Mesenchymal stem cell (in vitro differentiated cells and primary cell): Measurements from ENCODE around the gene METTL26. TPM values are rescaled to one million over a fixed set of nuclear protein-coding genes. Genes with fewer than 3 reads are reported as not detected.

Experiments used
- DNase-seq: peaks from one replicate; pipeline ENCODE4 v3.0.0-alpha.2; 2013
- H2AFZ ChIP-seq: one replicate; pipeline ENCODE4 v1.6.1; 2013; ENCODE audit warnings: low read depth, mild to moderate bottlenecking, control low read depth, inconsistent platforms, low read length, moderate library complexity
- H2AK5ac ChIP-seq: 2 replicates; pipeline ENCODE4 v1.6.1; 2013; ENCODE audit warnings: low read length, moderate library complexity, mild to moderate bottlenecking, inconsistent platforms; ENCODE audit not compliant: severe bottlenecking
- H2BK120ac ChIP-seq: one replicate; pipeline ENCODE4 v1.6.1; 2013; ENCODE audit warnings: low read depth, mild to moderate bottlenecking, inconsistent platforms, low read length, moderate library complexity
- H2BK12ac ChIP-seq, 2 experiments: one replicate each; pipeline ENCODE4 v1.6.1; 2013; ENCODE audit warnings: inconsistent platforms in 2 of 2, low read length in 2 of 2, mild to moderate bottlenecking in 2 of 2, moderate library complexity in 2 of 2, control low read depth in 1 of 2
- H2BK15ac ChIP-seq: one replicate; pipeline ENCODE4 v1.6.1; 2013; ENCODE audit warnings: mild to moderate bottlenecking, low read depth, inconsistent platforms; ENCODE audit not compliant: poor library complexity, severe bottlenecking
- H2BK5ac ChIP-seq: 2 replicates; pipeline ENCODE4 v1.6.1; 2013; ENCODE audit warnings: low read depth, mild to moderate bottlenecking, low read length, control low read depth, inconsistent platforms; ENCODE audit not compliant: poor library complexity, severe bottlenecking
- H3K14ac ChIP-seq, 2 experiments: one replicate each; pipeline ENCODE4 v1.6.1; 2013; ENCODE audit warnings: inconsistent platforms in 2 of 2, low read length in 2 of 2, control low read depth in 1 of 2, mild to moderate bottlenecking in 1 of 2, moderate library complexity in 1 of 2
- H3K18ac ChIP-seq, 2 experiments: one replicate each; pipeline ENCODE4 v1.6.1; 2013; ENCODE audit warnings: inconsistent platforms in 2 of 2, low read length in 2 of 2, control low read depth in 1 of 2, low read depth in 1 of 2, mild to moderate bottlenecking in 1 of 2
- H3K23ac ChIP-seq, 2 experiments: one replicate each; pipeline ENCODE4 v1.6.1; 2013; ENCODE audit warnings: inconsistent platforms in 2 of 2, low read length in 2 of 2, mild to moderate bottlenecking in 2 of 2, moderate library complexity in 2 of 2, control low read depth in 1 of 2
- H3K27ac ChIP-seq: 2 replicates; pipeline ENCODE4 v1.5.1; 2013; ENCODE audit warnings: mild to moderate bottlenecking, moderate library complexity, low read length, control low read depth, inconsistent platforms; ENCODE audit not compliant: poor library complexity, severe bottlenecking
- H3K27me3 ChIP-seq, 2 experiments: 2 replicates each; pipeline versions ENCODE4 v1.6.1 to v1.7.0; 2013; ENCODE audit warnings: low read length in 2 of 2, mild to moderate bottlenecking in 2 of 2, moderate library complexity in 2 of 2, control low read depth in 1 of 2, inconsistent platforms in 1 of 2; ENCODE audit not compliant: control insufficient read depth in 1 of 2, insufficient read depth in 1 of 2
- H3K36me3 ChIP-seq, 2 experiments: 2 replicates each; pipeline versions ENCODE4 v1.6.1 to v1.7.0; 2013; ENCODE audit warnings: low read length in 2 of 2, control low read depth in 1 of 2, inconsistent platforms in 1 of 2, low read depth in 1 of 2, mild to moderate bottlenecking in 1 of 2; ENCODE audit not compliant: insufficient read depth in 2 of 2, control insufficient read depth in 1 of 2
- H3K4ac ChIP-seq, 2 experiments: one replicate each; pipeline ENCODE4 v1.6.1; 2013; ENCODE audit warnings: inconsistent platforms in 2 of 2, low read length in 2 of 2, mild to moderate bottlenecking in 2 of 2, moderate library complexity in 2 of 2, control low read depth in 1 of 2, low read depth in 1 of 2
- H3K4me1 ChIP-seq: 2 replicates; pipeline ENCODE4 v1.6.1; 2013; ENCODE audit warnings: low read depth, low read length, control low read depth; ENCODE audit not compliant: control insufficient read depth, insufficient read depth
- H3K4me2 ChIP-seq: 2 replicates; pipeline ENCODE4 v1.6.1; 2013; ENCODE audit warnings: low read length, mild to moderate bottlenecking, inconsistent platforms; ENCODE audit not compliant: poor library complexity, severe bottlenecking
- H3K4me3 ChIP-seq, 2 experiments: 2 replicates each; pipeline versions ENCODE4 v1.5.1 to v1.7.0; 2013; ENCODE audit warnings: low read length in 2 of 2, mild to moderate bottlenecking in 2 of 2, control low read depth in 1 of 2, low read depth in 1 of 2; ENCODE audit not compliant: insufficient read depth in 1 of 2
- H3K79me1 ChIP-seq: replicated peaks from 2 replicates; pipeline ENCODE4 v1.6.1; 2013; ENCODE audit warnings: mild to moderate bottlenecking, control low read depth, low read length, inconsistent platforms; ENCODE audit not compliant: poor library complexity, severe bottlenecking
- H3K9ac ChIP-seq: 2 replicates; pipeline ENCODE4 v1.7.0; 2013; ENCODE audit warnings: mild to moderate bottlenecking, low read length, moderate library complexity
- H3K9me3 ChIP-seq: 2 replicates; pipeline ENCODE4 v1.7.0; 2013; ENCODE audit warnings: mild to moderate bottlenecking, low read length; ENCODE audit not compliant: control insufficient read depth
- H4K8ac ChIP-seq: one replicate; pipeline ENCODE4 v1.6.1; 2013; ENCODE audit warnings: inconsistent platforms, mild to moderate bottlenecking, low read length, moderate library complexity
- H4K91ac ChIP-seq: one replicate; pipeline ENCODE4 v1.6.1; 2013; ENCODE audit warnings: mild to moderate bottlenecking, low read length, inconsistent platforms
- WGBS: methylation state at CpG from one replicate; pipeline ENCODE4 v1.1.7; 2013; ENCODE audit warnings: mixed read lengths; 5-methylcytosine and 5-hydroxymethylcytosine counted together
- polyA plus RNA-seq, 2 experiments: library from polyadenylated mRNA; stranded (reverse); fragments of 200-250 nt; gene quantifications; one replicate each; pipeline ENCODE4 v1.2.3, GENCODE V29; 2013

The METTL26 gene
- 58.3 TPM for polyA plus RNA-seq (2013, experiment 1 of 2)
- polyA plus RNA-seq (2013, experiment 2 of 2), result 56.5 TPM

DNA sequence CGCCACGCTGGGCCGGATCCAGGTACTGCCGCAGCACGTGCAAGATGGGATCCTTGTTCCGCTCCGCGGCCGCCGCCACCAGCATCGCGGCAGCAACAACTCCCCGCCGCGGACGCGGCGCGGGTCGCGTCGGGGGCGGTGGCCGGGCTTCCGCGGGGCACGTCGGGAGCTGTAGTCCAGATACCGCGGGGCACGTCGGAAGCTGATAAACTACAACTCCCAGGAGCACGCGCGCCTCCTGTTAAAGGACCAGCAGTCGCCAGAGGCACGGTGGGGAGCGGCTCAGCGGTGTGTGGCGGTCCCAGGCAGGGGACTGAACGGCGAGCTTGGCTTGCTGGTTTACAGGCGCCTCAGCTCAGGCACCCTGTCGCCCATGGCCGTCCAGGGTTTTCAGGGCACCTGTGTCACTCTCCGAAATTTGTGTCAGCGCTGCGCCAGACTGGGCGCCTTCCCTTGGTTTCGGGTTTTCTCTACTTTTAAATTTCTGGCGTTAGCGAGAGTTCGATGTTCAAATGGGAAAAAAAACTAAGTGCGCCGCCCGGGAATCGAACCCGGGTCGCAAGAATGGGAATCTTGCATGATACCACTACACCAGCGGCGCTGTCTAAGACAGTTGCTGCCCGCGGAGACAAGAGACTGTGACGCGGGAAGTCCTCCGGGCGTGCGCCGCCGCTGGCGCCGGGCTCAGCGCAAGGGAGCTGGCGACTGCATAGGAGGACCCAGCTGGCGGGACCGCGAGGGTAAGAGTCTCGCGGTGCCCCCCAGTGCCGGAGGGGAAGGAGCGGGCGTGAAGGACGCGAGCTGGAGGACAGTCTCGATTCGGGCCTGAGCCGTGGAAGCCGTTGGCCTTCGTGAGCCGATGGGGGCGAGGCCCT lies at the start of gene METTL26:
TSS of gene METTL26 (minus strand) at position 100 of the 875 bp plus-strand sequence. CDS start at position 85, 15 bp downstream.
- H2BK12ac ChIP-seq, result peak within 1 kb of the TSS in 1 of 2 experiments; percentile 84
- peaks cover 41% of the 10 kb centered on the region for H3K4me1 ChIP-seq
- H3K4me3 ChIP-seq, result peak within 1 kb of the TSS; percentile 81 to 97
- H2AFZ ChIP-seq, result peak within 1 kb of the TSS; percentile 85
- peak; percentile 97 for DNase-seq
- peaks cover 19% of the 10 kb centered on the region for H3K79me1 ChIP-seq
- peak within 1 kb of the TSS; percentile 86 for H2BK15ac ChIP-seq
- peak within 1 kb of the TSS; percentile 91 for H3K9ac ChIP-seq
- no peak within 1 kb of the TSS for H2AK5ac ChIP-seq
- peak within 1 kb of the TSS; percentile 96 for H4K91ac ChIP-seq
- H2BK5ac ChIP-seq, result peak within 1 kb of the TSS; percentile 32
- H3K23ac ChIP-seq, result peak within 1 kb of the TSS; percentile 90 to 92
- peak within 1 kb of the TSS; percentile 93 for H3K4ac ChIP-seq
- H3K4me2 ChIP-seq, result peak within 1 kb of the TSS; percentile 98
- H3K36me3 ChIP-seq, result peaks cover 3 to 29% of the 10 kb centered on the region in 2 experiments
- under 1% methylated on average over 87 of the region's 91 CpGs for WGBS
- H3K18ac ChIP-seq, result peak within 1 kb of the TSS; percentile 96 to 97
- H3K9me3 ChIP-seq, result no peaks in the 10 kb centered on the region
- no peaks in the 10 kb centered on the region for H3K27me3 ChIP-seq
- H2BK120ac ChIP-seq, result peak within 1 kb of the TSS; percentile 64
- H3K27ac ChIP-seq, result peak within 1 kb of the TSS; percentile 91
- peak within 1 kb of the TSS; percentile 94 for H4K8ac ChIP-seq
- H3K14ac ChIP-seq, result peak within 1 kb of the TSS in 1 of 2 experiments; percentile 95

DNA sequence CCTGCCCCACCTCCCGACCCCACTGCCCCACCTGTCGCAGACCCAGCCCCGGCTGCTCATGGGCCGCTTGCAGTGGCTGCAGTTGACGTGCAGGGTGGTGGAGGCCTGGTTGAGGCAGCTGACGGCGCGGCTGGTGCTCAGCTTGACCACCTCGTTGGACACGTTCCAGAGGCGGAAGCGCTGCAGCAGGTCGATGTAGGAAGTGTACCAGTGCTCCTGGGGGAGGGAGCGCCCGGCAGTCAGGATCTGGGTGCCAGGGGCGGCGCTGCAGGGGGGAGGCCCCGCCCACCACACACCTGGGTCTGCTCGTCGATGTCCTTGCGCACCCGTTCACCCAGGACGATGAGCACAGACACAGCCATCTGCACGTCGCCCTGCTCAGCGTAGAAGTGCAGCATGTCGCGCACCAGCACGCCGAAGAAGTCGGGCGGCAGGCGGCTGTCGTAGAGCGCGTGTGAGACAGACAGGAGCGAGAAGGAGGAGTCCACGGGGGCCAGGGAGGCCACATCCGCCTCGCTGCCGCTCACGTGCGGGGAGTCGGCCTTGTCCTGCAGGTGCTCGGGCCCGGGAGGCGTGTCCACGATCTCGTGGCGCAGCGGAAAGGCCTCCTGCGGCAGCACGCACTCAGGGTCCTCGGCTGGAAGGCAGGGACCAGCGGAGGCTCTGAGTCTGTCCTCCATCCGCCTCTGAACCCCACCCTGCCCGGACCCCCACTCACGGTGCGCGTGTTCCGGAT lies 49.0 kb upstream of the METTL26 start:
- Histone ChIP-seq H2BK120ac (no peak overlapping the region), H2AFZ (no peak overlapping the region), H2BK15ac (no peak overlapping the region), H2AK5ac (no peak overlapping the region), H3K18ac (no peak overlapping the region), H3K4me3 (peak overlapping the region in 1 of 2 experiments; percentile 53), H2BK12ac (no peak overlapping the region), H3K79me1 (peaks cover 45% of the 10 kb centered on the region), H3K23ac (no peak overlapping the region), H3K27me3 (no peaks in the 10 kb centered on the region), H3K36me3 (peaks cover 47 to 74% of the 10 kb centered on the region in 2 experiments), H4K8ac (peak overlapping the region; percentile 45), H3K4ac (no peak overlapping the region), H3K4me2 (no peak overlapping the region), H3K27ac (no peak overlapping the region), H3K4me1 (peaks cover 65% of the 10 kb centered on the region), H3K9ac (no peak overlapping the region), H2BK5ac (no peak overlapping the region), H4K91ac (peak overlapping the region; percentile 64), H3K14ac (no peak overlapping the region), H3K9me3 (no peaks in the 10 kb centered on the region)
- 96% methylated on average over 61 of the region's 61 CpGs for WGBS
- no peak for DNase-seq

DNA sequence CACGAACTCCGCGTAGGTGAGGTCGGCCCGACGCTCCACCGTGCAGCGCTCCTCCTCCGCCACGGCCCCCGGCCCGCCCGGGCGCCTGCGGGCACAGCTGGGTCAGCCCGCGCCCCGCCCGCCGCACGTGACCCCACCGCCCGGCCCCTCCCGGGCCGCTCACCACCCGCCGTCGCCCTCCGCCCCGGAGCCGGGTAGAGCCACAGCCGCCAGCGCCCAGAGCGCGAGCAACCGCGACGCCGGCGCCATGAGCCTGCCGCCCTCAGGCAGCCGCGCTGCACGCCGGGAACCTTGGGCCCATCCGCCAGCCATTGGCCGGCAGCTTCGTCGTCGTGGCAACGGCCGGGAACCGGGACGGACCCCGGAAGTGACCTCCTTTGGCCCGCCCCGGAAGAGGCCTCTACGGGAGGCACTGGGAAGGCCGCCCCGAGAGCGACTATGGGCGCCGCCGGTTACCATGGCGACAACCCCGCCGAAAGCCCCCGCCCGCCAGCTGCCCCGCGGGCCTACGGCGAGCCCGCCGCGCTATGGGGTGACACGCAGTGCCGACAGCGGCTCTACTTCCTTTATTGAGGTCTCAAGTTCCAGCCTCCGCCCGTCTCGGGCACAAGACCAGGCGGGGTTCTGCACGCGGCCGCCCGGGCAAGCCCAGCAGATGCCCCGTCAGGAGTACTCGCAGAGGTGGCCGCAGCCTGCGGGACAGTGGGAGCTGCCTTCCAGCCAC lies 48.1 kb upstream of the METTL26 start, which contains the start of gene JMJD8:
TSS of gene JMJD8 (minus strand) at position 264 of the 724 bp plus-strand sequence. CDS start at position 249, 15 bp downstream.
- peak within 1 kb of the TSS; percentile 86 to 88 for H3K18ac ChIP-seq
- peaks cover 38% of the 10 kb centered on the region for H3K79me1 ChIP-seq
- H3K36me3 ChIP-seq, result peaks cover 47 to 74% of the 10 kb centered on the region in 2 experiments
- H2BK12ac ChIP-seq, result peak within 1 kb of the TSS in 1 of 2 experiments; percentile 51
- H4K8ac ChIP-seq, result peak within 1 kb of the TSS; percentile 96
- H3K27ac ChIP-seq, result peak within 1 kb of the TSS; percentile 14
- no peak within 1 kb of the TSS for H2AK5ac ChIP-seq
- H3K27me3 ChIP-seq, result no peaks in the 10 kb centered on the region
- H3K4me2 ChIP-seq, result peak within 1 kb of the TSS; percentile 91
- H3K23ac ChIP-seq, result peak within 1 kb of the TSS; percentile 72 to 75
- peak within 1 kb of the TSS; percentile 97 for H4K91ac ChIP-seq
- H3K9me3 ChIP-seq, result no peaks in the 10 kb centered on the region
- H2BK15ac ChIP-seq, result no peak within 1 kb of the TSS
- H3K9ac ChIP-seq, result peak within 1 kb of the TSS; percentile 84
- peak within 1 kb of the TSS in 1 of 2 experiments; percentile 96 for H3K14ac ChIP-seq
- H3K4ac ChIP-seq, result peak within 1 kb of the TSS in 1 of 2 experiments; percentile 89
- no peak within 1 kb of the TSS for H2BK5ac ChIP-seq
- H2BK120ac ChIP-seq, result no peak within 1 kb of the TSS
- peak within 1 kb of the TSS; percentile 69 for H2AFZ ChIP-seq
- peaks cover 64% of the 10 kb centered on the region for H3K4me1 ChIP-seq
- 12% methylated on average over 80 of the region's 91 CpGs for WGBS
- peak; percentile 95 for DNase-seq
- H3K4me3 ChIP-seq, result peak within 1 kb of the TSS; percentile 81 to 85
